GM18909 (cell line): Measurements from ENCODE around the gene MT2A.

Source experiments
- ATAC-seq: cut with Tn5 transposase; IDR thresholded peaks from one replicate; pipeline ENCODE4 v1.9.1; 2021; ENCODE audit warnings: mild to moderate bottlenecking; ENCODE audit not compliant: unreplicated experiment, poor library complexity

MT2A gene

GRCh38 chr16:56593573-56594291, 14.7 kb upstream of the MT2A start:
- no peak for ATAC-seq

GRCh38 chr16:56594292-56594619, 14.1 kb upstream of the MT2A start:
- ATAC-seq = no peak

- ATAC-seq = no peak
Observed at GRCh38 chr16:56600398-56600999, 7.9 kb upstream of the MT2A start.

DNA sequence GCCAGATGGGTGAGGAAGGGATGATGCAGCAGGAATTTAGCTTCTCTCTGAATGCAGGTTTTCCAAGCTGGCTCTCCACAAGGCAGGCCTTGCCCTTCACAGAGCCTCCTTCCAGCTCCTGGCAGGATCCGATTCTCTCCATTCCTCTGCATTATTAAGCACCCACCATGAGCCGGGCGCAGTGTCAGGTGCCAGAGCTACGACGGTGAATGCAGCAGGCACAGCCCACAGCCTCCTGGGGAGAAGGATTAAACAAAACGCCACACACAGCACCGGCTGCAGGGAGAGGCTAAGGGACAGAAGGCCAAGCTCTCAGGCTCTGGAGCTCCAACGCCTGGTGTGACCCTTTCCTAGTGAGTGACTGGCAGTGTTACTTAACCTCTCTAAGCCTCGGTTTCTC, 7.1 kb upstream of the MT2A start:
- no peak for ATAC-seq

DNA sequence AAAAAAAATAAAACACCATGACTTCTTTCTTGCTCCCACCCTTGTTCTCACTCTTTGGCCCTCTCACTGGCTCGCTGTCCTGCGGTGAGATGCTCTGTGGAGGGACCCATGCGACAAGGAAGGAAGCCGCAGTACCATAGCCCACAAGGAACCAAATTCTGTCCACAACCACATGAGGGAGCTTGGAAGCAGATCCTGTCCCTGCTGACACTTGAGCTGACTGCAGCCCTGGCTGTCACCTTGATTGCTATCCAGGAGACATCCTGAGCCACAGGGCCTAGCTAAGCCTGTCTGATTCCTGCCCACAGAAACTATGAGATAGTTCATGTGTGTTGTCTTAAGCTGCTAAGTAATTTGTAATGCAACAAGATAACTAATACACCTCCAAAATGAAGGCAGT, 4.8 kb upstream of the MT2A start:
- no peak for ATAC-seq

GRCh38 chr16:56604966-56605365, 3.4 kb upstream of the MT2A start:
- no peak for ATAC-seq

GRCh38 chr16:56605475-56605874, 2.9 kb upstream of the MT2A start:
- ATAC-seq = no peak

GRCh38 chr16:56606071-56606475, 2.3 kb upstream of the MT2A start:
- ATAC-seq = no peak

DNA sequence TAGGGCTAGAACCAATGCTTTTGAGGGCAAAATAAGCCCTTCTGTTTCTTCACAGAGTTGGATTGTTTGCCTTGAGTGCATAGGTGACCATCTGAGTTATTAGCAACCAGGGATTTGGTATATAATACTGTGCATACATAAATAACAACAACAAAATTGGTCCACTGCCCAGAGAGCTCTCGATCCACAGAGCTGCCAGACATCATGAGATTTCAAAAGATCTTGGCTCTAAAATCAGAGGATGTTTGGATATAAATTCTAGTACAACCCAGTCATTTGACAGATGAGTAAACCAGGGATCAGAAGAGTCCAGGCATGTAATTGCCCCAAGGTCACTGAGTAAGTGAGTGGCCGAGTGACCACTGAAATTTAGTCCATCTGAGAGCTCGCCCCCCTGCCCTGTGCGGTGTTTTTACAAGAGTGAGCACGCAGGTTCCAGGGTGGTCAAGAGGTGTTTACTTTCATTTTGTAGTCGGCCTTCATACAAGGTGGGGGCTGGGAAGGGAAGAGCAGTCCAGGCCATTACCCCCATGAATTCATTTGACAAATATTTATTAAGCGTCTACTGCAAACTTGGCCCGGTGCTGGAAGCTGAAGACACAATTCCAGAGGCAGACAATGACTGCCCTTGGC, 1.8 kb upstream of the MT2A start:
- no peak for ATAC-seq

DNA sequence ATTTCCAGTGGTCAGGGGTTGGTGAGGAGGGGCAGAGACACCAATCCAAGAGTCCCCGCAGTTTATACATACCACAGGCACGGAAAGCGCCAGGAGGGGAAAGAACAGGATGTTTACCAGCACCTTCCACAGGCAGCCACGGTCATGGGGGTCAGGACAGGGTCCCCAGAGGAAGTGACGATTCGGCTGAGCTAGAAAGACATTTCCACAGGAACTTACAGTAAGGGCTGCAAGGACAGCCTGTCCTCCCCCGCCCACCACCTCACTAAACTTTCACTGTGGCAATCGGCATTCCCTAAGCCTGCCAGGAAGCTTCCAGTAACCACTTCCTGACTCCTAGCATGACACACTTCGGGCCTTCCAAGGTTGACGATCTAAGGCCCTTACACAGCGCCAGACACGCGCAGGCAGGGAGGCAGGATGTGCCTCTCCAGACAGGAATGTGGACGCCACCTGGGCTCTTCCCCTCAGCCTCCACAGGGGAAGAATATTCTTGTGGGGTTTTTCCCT, 1.2 kb upstream of the MT2A start:
- no peak for ATAC-seq

DNA sequence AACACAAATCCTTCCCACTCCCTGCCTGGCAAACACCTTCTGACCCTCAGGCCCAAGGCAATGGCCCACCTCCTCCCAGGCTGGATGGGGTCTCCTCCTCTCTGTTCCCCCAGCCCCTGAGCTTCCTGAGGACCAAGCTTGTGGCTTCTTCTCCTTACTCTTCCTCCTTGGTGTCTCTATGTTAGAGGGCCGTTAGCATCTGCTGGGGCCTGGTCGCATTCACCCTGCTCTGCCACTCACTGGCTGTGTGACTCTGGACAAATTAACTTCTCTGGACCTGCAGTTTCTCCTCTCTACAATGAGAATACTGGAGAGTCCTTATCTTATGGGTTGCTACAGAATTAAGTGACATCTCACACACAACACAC, 725 bp upstream of the MT2A start:
- no peak for ATAC-seq

DNA sequence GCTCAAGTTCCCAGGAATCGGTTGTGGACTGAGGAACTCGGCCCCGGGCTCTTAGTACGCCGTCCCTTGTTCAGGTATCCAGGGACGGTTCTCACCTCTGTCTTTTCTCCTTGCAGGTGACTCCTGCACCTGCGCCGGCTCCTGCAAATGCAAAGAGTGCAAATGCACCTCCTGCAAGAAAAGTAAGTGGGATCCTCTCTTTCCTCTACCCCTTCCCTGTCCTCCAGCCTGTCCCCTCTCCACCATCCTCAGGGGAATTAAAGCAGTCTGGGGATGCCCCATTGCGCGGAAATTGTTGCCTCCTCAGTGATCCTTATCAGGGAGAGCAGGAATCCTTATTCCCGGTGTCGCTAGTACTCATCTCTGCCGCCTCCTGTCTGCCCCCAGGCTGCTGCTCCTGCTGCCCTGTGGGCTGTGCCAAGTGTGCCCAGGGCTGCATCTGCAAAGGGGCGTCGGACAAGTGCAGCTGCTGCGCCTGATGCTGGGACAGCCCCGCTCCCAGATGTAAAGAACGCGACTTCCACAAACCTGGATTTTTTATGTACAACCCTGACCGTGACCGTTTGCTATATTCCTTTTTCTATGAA, 585 bp downstream of the MT2A start:
- no peak for ATAC-seq

DNA sequence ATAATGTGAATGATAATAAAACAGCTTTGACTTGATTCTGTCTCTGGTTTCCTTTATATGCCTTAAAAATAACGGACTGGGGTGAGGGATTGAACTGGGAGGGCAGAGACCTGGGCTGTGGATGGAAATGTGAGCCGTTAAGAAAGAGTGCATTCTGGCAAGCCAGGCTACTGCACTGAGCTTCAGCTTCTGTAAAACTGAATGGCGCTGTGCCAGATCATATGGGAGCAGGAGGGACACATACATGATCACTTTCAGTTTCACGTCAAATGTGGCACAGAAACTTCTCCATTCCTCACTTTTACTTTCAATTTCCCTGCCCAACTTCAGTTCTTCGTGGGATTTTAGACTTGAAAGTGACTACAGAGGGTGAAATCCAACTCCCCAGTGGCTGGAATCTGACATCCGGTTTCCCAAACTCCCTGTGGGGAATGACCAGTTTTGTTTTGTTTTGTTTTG, 1.1 kb downstream of the MT2A start:
- ATAC-seq = peak; percentile 39

DNA sequence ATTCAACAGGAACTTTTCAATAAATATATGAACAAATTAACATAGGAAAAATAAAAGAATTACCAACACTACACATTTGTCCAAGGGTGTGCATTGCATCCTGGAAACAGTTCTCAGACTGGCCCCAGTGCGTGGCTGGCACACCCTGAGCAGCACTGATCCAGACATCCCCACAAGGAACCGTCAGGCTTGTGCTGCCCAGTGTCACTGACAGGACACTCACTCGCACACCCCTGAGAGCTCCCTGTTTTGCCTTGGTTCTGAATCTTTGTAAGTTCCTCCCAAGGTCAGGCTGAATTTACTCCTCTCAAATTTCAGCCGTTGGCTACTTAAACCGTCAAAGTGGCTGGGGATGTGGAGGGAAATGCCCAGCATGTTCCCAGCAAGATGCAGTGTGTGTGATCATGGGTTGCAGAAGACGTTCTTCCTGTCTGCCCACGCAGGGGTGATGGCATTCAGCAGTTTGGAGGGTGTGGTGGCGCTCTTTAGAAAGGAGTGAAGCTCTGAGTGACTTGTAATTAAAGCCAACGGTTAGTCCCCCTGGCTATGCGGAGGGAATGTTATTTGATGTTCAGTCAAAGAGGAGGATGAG, 1.7 kb downstream of the MT2A start:
- no peak for ATAC-seq

GRCh38 chr16:56610609-56611111, 2.3 kb downstream of the MT2A start:
- ATAC-seq = no peak

DNA sequence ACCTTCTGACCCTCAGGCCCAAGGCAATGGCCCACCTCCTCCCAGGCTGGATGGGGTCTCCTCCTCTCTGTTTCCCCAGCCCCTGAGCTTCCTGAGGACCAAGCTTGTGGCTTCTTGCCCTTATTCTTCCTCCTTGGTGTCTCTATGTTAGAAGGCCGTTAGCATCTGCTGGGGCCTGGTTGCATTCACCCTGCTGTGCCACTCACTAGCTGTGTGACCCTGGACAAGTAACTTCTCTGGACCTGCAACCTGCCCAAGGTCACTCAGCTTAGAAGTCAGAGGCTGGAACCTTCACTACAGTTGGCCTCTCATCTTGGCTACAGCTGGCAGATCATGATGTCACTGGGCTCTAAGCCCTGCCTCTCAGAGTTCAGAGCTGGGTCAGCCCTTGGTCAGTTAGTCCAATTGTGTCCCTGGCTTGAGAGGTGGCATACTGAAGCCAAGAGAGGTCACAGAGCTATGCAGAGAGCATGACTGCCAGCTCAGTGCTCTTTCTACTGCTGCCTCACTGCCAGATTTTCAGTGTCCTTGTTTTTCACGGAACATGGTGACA, 3.0 kb downstream of the MT2A start:
- ATAC-seq = no peak

GRCh38 chr16:56613706-56614105, 5.3 kb downstream of the MT2A start:
- no peak for ATAC-seq

- no peak for ATAC-seq
Observed at GRCh38 chr16:56614549-56614991, 6.2 kb downstream of the MT2A start.

DNA sequence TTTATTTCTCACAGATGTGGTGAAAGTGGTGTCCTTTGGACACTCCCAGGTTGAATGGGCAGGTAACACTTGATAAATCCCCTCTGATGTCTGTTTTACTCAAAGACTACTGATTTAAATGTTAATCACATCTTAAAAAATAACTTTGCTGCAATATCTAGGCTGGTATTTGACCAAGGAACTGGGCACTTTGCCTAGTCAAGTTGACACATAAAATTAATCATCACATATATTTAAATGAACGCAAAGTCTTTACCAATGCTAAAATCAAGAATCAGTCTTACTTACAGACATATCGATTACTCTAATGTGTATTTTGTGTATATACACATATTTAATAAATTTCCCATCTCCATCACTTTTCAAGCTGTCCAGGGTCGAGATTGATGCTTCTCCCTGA, 7.0 kb downstream of the MT2A start:
- ATAC-seq = no peak

GRCh38 chr16:56616608-56617211, 8.3 kb downstream of the MT2A start:
- ATAC-seq = no peak
